GM18526 (cell line): ENCODE measurements around the gene TCAIM.

Experiments
- POLR2A ChIP-seq: IDR thresholded peaks from 3 replicates; pipeline ENCODE4 v1.6.1; 2011; ENCODE audit not compliant: insufficient read length; ENCODE audit errors: extremely low read depth

Gene TCAIM

GRCh38 chr3:44339181-44340057, 853 bp downstream of the TCAIM start:
- no peak for TF ChIP-seq POLR2A

DNA sequence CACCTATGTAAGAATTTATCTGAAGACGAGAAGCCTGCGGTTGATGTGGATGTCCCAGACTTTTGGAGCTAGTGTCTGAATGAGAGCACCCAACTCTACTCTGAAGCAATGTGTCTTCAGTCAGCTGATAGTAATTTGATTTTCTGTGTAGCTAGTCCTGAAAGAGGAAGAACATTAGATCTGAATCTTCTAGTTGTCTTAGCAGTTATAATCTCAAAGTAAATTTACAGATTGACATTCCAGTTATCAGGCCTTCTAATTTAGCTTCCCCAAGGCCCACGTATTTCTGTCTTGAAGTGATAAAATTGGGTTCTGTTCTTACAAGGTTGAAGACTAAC, 1.5 kb downstream of the TCAIM start:
- no peak for TF ChIP-seq POLR2A

DNA sequence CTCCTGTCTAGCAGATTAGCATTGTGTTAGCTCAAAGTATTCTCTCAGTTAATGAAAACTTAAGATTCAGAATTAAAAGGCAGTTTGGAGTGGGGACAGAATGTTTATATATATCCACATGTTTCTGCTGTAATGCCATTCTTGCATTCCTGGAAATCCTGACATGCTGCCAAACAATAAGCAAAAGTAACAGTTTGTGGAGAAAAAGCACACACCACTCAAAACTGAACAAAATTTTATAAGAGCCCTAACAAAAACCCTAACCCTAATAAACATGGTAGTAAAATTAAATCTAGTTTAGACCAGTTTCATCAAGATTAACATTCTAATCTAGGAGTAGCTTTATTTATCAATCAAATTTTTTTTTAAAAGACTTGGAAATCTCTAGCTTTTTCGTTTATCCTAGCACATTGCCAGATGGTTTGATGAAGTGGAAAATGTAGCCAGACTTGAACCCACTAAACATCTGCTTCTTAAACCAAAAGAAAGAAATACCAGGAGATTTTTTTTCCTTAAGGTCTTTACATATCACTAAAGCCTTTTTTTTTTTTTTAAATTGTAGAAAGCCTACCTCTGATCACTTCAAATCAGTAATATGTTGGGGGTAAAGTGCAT, 3.7 kb downstream of the TCAIM start:
- TF ChIP-seq POLR2A: no peak

GRCh38 chr3:44343421-44343820, 4.9 kb downstream of the TCAIM start:
- no peak for TF ChIP-seq POLR2A

DNA sequence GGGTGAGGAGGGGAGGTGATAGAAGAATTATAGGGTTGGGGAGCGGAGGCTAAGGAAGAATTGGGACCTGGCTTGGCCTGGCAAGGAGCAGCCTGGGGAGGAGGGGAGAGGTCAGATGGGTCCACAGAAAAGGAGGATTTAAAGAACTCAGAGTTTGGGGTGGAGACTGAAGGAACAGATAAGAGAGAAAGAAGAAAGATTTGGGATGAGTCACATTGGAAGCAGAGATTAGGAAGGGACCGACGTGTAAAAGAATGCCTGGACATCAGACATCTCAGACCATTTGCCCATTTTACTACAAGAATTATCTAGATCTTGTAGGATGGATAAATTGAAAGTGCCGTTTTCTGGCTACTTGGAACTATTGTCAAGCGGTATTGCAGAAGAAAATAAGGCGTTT, 10.4 kb downstream of the TCAIM start:
- TF ChIP-seq POLR2A: no peak

DNA sequence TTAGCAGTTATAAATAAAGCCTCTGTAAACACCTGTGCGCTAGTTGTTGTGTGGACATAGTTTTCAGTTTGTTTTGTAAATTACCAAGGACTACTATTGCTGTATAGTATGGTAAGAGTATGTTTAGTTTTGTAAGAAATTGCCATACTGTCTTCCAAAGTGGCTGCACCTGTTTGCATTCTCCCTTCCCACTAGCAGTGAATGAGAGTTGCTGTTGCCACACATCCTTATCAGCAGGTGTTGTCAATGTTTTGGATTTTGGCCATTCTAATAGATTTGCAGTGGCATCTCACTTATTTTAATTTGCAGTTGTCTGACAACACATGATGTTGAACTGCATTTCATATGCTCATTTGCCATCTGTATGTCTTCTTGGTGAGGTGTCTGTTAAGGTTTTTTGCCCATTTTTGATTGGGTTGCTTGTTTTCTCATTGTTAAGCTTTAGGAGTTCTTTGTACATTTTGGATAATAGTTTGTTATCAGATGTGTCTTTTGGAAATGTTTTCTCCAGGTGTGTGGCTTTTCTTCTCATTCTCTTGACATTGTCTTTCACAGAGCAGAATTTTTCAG, 14.9 kb downstream of the TCAIM start:
- TF ChIP-seq POLR2A: no peak

GRCh38 chr3:44355362-44356033, 16.9 kb downstream of the TCAIM start:
- TF ChIP-seq POLR2A: no peak

DNA sequence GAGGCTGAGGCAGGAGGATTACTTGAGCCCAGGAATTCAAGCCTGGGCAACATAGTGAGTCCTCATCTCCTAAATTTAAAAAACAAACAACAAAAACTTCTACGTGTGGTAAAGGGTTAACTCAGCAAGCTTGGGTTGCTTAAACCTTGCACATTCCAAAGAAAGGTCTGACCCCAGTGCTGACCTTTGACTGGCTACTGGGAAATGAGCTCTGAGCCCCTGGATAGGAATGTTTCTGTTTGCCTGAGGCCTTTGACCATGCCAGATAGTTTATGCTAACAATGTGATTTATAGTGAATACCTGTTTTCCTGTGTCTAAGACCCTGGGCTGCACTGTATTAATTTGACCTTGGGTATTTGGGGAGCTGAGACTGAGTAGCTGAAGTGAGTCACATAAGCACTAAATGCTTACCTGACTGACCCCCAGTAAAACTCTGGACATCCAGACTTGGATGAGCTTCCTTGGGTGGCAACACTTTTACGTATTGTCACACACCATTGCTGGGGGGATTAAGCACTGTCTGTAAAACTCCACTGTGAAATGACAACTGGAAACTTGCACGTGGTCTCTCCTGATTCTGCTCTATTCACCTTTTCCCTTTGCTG, 20.7 kb downstream of the TCAIM start:
- TF ChIP-seq POLR2A: no peak

DNA sequence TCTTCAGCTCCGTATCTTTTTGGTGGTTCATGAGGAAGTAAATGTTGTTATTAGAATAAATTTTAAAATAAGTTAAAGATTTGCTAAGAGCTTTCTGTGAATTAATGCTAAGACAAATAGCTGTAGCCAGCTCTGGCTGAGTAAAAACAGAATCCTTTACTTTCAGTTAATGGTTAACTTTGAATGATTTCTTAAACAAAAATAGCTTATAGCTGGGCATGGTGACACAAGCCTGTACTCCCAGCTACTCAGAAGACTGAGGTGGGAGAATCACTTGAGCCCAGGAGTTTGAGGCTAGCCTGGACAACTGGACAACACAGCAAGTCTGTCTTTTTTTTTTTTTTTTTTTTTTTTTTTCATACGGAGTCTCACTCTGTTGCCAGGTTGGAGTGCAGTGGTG, 25.0 kb downstream of the TCAIM start:
- no peak for TF ChIP-seq POLR2A

DNA sequence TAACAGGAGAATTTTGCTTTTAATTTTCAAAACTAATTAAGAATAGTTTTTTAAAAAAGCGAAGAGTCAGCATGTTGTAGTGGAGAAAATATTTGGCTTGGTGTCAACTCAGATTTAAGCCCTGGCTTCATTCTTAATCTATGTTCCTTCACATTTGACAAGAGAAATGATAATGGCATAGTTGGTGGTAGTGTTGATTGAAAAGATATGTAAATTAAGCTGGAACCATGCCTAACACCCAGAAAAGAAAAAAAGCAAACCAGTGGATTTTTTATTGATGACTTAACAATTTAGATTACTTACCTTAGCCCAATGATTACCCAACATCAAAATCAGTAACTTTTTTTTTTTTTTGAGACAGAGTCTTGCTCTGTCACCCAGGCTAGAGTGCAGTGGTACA, 27.4 kb downstream of the TCAIM start:
- no peak for TF ChIP-seq POLR2A

GRCh38 chr3:44375450-44375849, 36.9 kb downstream of the TCAIM start:
- TF ChIP-seq POLR2A: no peak

DNA sequence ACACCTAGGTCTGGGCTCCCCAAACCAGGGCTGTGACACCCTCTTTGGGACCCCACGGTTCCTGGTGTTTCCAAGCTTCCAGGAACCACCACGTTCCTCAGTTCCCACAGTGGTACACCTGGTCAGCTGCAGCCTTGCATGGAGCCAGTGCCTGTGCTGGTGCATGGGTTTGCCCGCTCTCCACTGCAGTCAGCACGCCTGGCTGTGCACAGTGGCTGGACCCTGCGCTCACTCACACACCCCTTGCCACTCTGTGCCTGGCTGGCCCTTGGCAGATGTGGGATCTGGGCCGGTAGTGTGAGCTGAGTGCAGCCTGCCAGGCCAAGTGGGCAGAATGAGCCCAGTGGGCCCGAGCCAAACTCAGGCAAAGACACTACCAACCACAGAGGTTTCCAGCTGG, 48.8 kb downstream of the TCAIM start:
- no peak for TF ChIP-seq POLR2A

GRCh38 chr3:44392489-44392888, 53.9 kb downstream of the TCAIM start:
- no peak for TF ChIP-seq POLR2A

DNA sequence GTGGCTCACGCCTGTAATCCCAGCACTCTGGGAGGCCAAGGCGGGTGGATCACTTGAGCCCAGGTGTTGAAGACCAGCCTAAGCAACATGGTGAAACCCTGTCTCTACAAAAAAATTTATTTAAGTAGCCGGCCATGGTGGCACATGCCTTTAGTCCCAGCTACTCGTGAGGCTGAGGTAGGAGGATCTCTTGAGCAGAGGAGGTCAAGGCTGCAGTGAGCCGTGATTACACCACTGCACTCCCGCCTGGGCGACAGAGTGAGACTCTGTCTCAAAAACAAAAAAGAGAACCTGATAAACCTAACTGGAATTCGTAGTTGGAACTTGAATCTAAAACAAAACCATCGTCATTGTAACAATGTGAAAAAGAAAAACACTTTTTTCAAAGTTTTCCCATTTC, 57.1 kb downstream of the TCAIM start:
- TF ChIP-seq POLR2A: no peak
